ENCODE data around the gene PIK3CB.

PIK3CB gene

DNA sequence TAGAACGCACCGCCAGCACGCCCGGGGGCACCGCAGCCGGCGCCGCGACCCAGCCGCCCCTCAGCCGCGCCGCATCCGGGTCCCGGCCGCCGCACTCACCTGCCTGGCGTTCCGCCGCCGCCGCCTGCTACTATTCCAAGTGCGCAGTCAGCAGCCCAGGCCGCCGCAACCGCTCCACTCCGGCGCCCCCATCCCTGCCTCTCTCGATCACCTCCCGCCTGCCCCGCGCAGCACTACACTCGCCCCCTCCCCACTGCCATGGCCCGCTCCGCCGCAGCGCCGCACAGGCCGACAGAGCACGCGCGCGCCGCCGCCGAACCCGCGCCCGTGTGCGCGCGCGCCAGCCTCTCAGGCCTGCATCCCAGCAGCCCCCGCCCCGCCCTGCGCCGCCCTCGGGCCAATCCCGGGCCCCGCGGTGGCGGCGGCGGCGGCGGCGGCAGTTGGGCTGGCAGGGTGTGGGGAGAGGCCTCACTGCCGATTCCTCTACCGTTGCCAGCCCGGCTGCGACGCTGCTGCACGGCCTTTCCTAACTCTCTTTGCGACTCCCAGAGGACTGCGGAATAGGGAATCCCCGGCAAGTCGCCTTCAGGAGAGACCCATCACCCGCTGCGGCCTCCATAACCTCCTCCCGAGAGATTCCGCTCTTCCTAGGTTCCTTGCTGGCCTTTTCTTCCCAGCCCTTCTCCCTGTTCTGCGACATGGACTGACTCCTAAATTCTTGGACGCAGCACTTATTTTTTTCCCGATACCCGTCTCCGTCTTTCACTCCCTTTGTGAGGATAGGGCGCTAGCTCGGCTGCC lies at the start of gene PIK3CB:
TSS of gene PIK3CB (minus strand) at position 333 of the 801 bp plus-strand sequence. CDS start 75,585 bp downstream, outside the sequence.
- H3K4me1 ChIP-seq (ENCODE audit: control insufficient read depth, insufficient read depth, low read length, unreplicated experiment) = peaks cover 12% of the 10 kb centered on the region
- H3K27me3 ChIP-seq (ENCODE audit: insufficient read depth, low read length) = no peaks in the 10 kb centered on the region
- no peaks in the 10 kb centered on the region for H3K36me3 ChIP-seq (ENCODE audit: insufficient read depth, low read length)
- peak within 1 kb of the TSS; percentile 98 for H2AFZ ChIP-seq (ENCODE audit: low read length, unreplicated experiment)
- H3K79me2 ChIP-seq (ENCODE audit: control insufficient read depth, insufficient read depth, low read length, unreplicated experiment) = peaks cover 34% of the 10 kb centered on the region
- peak within 1 kb of the TSS; percentile 72 for H3K27ac ChIP-seq (ENCODE audit: low read depth, low read length)
- H3K4me3 ChIP-seq (ENCODE audit: low read depth, low read length) = peak within 1 kb of the TSS; percentile 84

DNA sequence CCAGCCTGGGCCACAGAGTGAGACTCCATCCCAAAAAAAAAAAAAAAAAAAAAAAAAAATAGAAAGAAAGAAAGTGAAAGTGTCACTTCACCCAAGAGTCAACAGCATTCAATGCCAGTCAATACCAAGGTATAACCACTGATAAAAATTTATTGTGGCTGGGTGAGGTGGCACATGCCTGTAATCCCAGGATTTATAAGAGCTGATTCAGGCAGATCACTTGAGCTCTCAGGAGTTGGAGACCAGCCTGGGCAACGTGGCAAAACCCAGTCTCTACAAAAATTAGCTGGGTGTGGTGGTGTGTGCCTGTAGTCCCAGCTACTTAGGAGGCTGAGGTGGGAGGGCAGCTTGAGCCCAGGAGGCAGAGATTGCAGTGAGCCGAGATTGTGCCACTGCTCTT lies 46.5 kb upstream of the PIK3CB start:
- Histone ChIP-seq H2AFZ (ENCODE audit: low read length, unreplicated experiment) (no peak overlapping the region), H3K27me3 (ENCODE audit: insufficient read depth, low read length) (no peaks in the 10 kb centered on the region), H3K79me2 (ENCODE audit: control insufficient read depth, insufficient read depth, low read length, unreplicated experiment) (no peaks in the 10 kb centered on the region), H3K4me1 (ENCODE audit: control insufficient read depth, insufficient read depth, low read length, unreplicated experiment) (no peaks in the 10 kb centered on the region), H3K4me3 (ENCODE audit: low read depth, low read length) (no peak overlapping the region), H3K36me3 (ENCODE audit: insufficient read depth, low read length) (no peaks in the 10 kb centered on the region), H3K27ac (ENCODE audit: low read depth, low read length) (no peak overlapping the region)

DNA sequence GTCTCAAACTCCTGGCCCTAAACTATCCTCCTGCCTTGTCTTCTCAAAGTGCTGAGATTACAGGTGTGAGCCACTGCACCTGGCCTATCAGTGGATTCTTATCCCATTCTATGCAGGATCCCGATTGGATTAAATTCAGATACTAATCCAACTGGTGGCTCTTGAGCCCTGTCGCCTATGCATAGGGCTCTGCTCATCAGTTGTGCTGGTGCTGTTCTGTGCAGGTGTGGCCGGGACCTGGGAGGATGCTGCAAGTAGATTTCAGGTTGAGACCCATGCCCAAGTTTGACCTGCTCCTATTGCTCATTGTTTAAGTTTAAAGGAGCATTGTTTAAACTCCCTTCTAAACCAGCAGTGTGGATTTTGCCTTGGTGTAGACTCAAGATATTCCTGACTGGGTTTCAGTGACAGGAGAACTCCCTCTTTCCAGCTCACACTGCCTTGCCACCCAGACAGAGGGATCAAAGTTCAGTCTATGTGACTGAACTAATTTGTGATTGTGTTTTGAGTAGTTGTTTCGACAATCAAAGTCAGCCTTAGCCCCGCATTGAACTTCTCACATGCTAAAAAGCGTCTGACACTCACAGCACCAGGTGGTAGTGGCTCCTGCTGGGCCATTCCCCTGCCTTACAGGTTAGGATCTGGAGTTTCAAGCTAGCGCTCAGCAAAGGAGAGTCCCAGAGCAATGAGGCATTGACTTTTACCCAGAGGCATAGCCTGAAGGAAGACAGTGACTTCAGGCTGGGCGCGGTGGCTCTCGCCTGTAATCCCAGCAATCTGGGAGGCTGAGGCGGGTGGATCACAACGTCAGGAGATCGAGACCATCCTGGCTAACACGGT lies 45.0 kb upstream of the PIK3CB start:
- H3K27me3 ChIP-seq (ENCODE audit: insufficient read depth, low read length) = no peaks in the 10 kb centered on the region
- H3K36me3 ChIP-seq (ENCODE audit: insufficient read depth, low read length) = no peaks in the 10 kb centered on the region
- H3K4me3 ChIP-seq (ENCODE audit: low read depth, low read length) = no peak overlapping the region
- no peaks in the 10 kb centered on the region for H3K79me2 ChIP-seq (ENCODE audit: control insufficient read depth, insufficient read depth, low read length, unreplicated experiment)
- no peak overlapping the region for H3K27ac ChIP-seq (ENCODE audit: low read depth, low read length)
- no peak overlapping the region for H2AFZ ChIP-seq (ENCODE audit: low read length, unreplicated experiment)
- no peaks in the 10 kb centered on the region for H3K4me1 ChIP-seq (ENCODE audit: control insufficient read depth, insufficient read depth, low read length, unreplicated experiment)

DNA sequence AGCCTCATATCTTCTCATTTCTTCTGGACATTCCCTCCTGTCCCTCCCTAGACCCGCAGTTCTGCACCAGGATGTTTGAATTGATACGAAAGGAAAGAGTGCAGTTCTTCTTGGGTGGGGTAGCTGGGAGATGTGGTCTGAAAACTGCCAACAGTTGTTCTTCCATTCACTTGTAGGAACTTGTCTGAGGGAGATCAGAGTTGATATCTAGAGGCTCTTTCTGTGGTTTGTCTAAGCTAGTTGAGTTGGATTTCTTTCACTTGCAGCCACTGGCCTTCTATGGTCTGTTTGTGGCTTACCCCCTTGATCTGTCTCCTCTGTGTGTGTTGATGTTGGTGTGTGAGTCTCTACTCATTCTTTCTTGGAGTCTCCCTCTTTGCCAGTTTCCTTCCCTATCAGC lies 42.5 kb upstream of the PIK3CB start:
- H2AFZ ChIP-seq (ENCODE audit: low read length, unreplicated experiment) = no peak overlapping the region
- no peak overlapping the region for H3K4me3 ChIP-seq (ENCODE audit: low read depth, low read length)
- no peaks in the 10 kb centered on the region for H3K79me2 ChIP-seq (ENCODE audit: control insufficient read depth, insufficient read depth, low read length, unreplicated experiment)
- H3K27ac ChIP-seq (ENCODE audit: low read depth, low read length) = no peak overlapping the region
- no peaks in the 10 kb centered on the region for H3K36me3 ChIP-seq (ENCODE audit: insufficient read depth, low read length)
- H3K4me1 ChIP-seq (ENCODE audit: control insufficient read depth, insufficient read depth, low read length, unreplicated experiment) = no peaks in the 10 kb centered on the region
- no peaks in the 10 kb centered on the region for H3K27me3 ChIP-seq (ENCODE audit: insufficient read depth, low read length)

DNA sequence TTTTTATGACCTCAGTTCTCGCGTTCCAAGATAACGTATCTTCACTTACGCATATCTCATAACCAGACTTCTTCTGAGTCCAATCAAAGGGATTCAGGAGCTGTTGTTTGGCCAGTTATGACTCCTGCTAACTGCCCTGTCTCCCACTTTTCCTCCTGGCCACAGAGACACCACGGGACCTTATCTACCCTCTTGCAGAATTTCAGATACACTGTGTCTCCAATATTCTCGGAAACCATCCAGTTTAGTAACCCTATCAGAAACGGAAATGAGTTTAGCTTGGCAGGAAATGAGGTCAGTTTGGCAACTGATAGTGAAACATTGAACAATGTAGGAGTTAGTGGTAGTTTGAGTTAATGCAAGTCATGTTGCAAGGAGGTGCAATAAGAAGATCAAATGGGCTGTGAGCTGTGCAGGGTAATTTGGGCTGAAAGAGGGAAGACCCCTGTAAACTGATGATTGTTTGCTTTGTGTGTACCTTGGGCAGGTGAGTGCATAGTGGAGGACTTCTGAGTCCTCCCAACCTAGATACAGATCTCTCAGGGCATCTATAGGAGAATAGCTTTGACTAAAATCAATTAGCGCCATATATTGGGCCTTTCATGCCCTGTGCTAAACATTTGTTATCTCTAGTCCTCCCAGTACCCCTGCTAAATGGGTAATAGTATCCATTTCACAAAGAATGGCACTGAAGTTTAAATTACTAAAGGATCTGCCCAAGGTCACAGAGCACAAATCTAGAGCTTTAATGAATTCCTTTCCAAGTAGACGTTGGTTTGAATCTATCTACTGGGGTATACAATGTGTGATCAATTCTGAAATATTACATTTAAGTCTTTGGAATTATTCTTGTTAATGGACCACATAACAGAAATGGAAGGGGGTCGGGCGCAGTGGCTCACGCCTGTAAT lies 41.3 kb upstream of the PIK3CB start:
- Histone ChIP-seq H3K79me2 (ENCODE audit: control insufficient read depth, insufficient read depth, low read length, unreplicated experiment) (no peaks in the 10 kb centered on the region), H3K27me3 (ENCODE audit: insufficient read depth, low read length) (no peaks in the 10 kb centered on the region), H2AFZ (ENCODE audit: low read length, unreplicated experiment) (no peak overlapping the region), H3K36me3 (ENCODE audit: insufficient read depth, low read length) (no peaks in the 10 kb centered on the region), H3K4me1 (ENCODE audit: control insufficient read depth, insufficient read depth, low read length, unreplicated experiment) (no peaks in the 10 kb centered on the region), H3K27ac (ENCODE audit: low read depth, low read length) (no peak overlapping the region), H3K4me3 (ENCODE audit: low read depth, low read length) (no peak overlapping the region)

DNA sequence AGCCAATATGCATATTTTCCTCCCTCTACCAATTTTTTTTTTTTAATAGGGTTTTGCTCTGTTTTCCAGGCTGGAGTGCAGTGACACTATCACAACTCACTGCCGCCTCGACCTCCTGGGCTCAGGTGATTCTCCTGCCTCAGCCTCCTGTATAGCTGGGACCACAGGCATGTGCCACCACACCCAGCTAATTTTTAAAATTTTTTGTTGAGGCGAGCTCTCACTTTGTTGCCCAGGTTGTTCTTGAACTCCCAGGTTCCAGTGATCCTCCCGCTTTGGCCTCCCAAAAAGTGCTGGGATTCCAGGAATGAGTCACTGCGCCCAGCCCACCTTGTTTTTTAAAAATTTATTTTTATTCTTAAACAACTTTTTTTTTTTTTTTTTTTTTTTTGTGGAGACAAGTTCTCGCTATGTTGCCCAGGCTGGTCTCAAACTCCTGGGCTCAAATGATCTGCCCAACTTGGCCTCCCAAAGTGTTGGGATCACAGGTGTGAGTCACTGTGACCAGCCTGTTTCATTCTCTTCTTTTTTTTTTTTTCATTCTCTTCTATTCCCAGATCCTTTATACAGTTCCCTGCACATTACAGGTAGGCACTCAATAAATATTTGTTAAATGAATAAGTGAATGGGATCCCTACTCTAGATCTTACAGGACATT lies 40.5 kb upstream of the PIK3CB start:
- H3K4me3 ChIP-seq (ENCODE audit: low read depth, low read length) = no peak overlapping the region
- H3K27ac ChIP-seq (ENCODE audit: low read depth, low read length) = no peak overlapping the region
- no peaks in the 10 kb centered on the region for H3K79me2 ChIP-seq (ENCODE audit: control insufficient read depth, insufficient read depth, low read length, unreplicated experiment)
- H2AFZ ChIP-seq (ENCODE audit: low read length, unreplicated experiment) = no peak overlapping the region
- no peaks in the 10 kb centered on the region for H3K4me1 ChIP-seq (ENCODE audit: control insufficient read depth, insufficient read depth, low read length, unreplicated experiment)
- H3K36me3 ChIP-seq (ENCODE audit: insufficient read depth, low read length) = no peaks in the 10 kb centered on the region
- no peaks in the 10 kb centered on the region for H3K27me3 ChIP-seq (ENCODE audit: insufficient read depth, low read length)

- H3K36me3 ChIP-seq (ENCODE audit: insufficient read depth, low read length) = no peaks in the 10 kb centered on the region
- H3K79me2 ChIP-seq (ENCODE audit: control insufficient read depth, insufficient read depth, low read length, unreplicated experiment) = no peaks in the 10 kb centered on the region
- H2AFZ ChIP-seq (ENCODE audit: low read length, unreplicated experiment) = no peak overlapping the region
- no peaks in the 10 kb centered on the region for H3K4me1 ChIP-seq (ENCODE audit: control insufficient read depth, insufficient read depth, low read length, unreplicated experiment)
- no peak overlapping the region for H3K27ac ChIP-seq (ENCODE audit: low read depth, low read length)
- H3K4me3 ChIP-seq (ENCODE audit: low read depth, low read length) = no peak overlapping the region
- H3K27me3 ChIP-seq (ENCODE audit: insufficient read depth, low read length) = no peaks in the 10 kb centered on the region
These were observed 38.9 kb upstream of the PIK3CB start for GRCh38 chr3:138873471-138874278.

DNA sequence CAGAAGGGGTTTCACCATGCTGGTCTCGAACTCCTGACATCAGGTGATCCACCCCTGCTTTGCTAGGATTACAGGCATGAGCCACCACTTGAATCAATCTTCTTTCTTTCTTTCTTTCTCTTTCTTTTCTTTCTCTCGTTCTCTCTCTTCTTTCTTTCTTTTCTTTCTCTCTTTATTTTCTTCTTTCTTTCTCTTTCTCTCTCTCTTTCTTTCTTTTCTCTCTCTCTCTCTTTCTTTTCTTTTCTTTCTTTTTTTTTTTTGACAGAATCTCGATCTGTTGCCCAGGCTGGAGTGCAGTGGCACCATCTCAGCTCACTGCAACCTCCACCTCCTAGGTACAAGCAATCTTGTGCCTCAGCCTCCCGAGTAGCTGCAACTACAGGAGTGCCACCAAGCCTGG lies 37.9 kb upstream of the PIK3CB start:
- H2AFZ ChIP-seq (ENCODE audit: low read length, unreplicated experiment) = no peak overlapping the region
- no peak overlapping the region for H3K4me3 ChIP-seq (ENCODE audit: low read depth, low read length)
- no peaks in the 10 kb centered on the region for H3K79me2 ChIP-seq (ENCODE audit: control insufficient read depth, insufficient read depth, low read length, unreplicated experiment)
- H3K36me3 ChIP-seq (ENCODE audit: insufficient read depth, low read length) = no peaks in the 10 kb centered on the region
- no peaks in the 10 kb centered on the region for H3K4me1 ChIP-seq (ENCODE audit: control insufficient read depth, insufficient read depth, low read length, unreplicated experiment)
- H3K27ac ChIP-seq (ENCODE audit: low read depth, low read length) = no peak overlapping the region
- no peaks in the 10 kb centered on the region for H3K27me3 ChIP-seq (ENCODE audit: insufficient read depth, low read length)

- no peaks in the 10 kb centered on the region for H3K36me3 ChIP-seq (ENCODE audit: insufficient read depth, low read length)
- H3K4me1 ChIP-seq (ENCODE audit: control insufficient read depth, insufficient read depth, low read length, unreplicated experiment) = peaks cover 6% of the 10 kb centered on the region
- H3K27ac ChIP-seq (ENCODE audit: low read depth, low read length) = no peak overlapping the region
- H3K79me2 ChIP-seq (ENCODE audit: control insufficient read depth, insufficient read depth, low read length, unreplicated experiment) = no peaks in the 10 kb centered on the region
- peak overlapping the region; percentile 23 for H2AFZ ChIP-seq (ENCODE audit: low read length, unreplicated experiment)
- H3K27me3 ChIP-seq (ENCODE audit: insufficient read depth, low read length) = no peaks in the 10 kb centered on the region
- no peak overlapping the region for H3K4me3 ChIP-seq (ENCODE audit: low read depth, low read length)
These were observed 33.3 kb upstream of the PIK3CB start for GRCh38 chr3:138867996-138868395.
